LNCAP (cell line): Measurements from ENCODE around the gene DNMT3B.

Source experiments
- TF ChIP-seq, protein P1 (sequence below): fragments of 450-650 bp; IDR thresholded peaks from 2 replicates; pipeline ENCODE4 v1.5.1; 2017; ENCODE audit warnings: mild to moderate bottlenecking

DNMT3B gene

DNA sequence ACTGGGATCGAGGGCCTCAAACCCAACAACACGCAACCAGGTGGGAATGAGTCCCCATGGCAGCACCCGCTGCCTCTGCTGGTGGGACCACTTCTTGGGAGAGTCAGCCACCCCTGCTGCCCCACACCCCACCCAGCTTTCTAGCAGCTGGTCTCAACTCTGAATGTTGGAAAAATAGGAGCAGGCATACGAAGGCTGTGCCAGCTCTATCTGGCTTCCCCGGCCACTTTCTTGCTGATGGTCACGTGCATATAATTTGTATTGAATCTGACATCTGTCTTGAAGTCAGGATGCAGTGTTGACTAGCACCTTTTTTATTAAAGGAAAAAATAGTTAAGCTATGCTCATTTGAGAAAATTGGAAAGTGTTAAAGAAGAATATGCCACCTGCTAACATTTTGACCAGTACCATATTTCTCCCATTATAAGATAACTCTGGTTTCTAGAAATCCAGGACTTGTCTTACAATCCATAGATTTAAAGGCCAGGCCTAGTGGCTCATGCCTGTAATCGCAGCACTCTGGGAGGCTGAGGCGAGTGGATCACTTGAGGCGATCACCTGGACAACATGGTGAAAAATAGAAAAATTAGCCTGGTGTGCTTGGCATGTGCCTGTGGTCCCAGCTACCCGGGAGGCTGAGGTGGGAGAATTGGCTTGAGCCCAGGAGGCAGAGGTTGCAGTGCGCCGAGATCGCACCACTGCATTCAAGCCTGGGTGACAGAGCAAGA, 30.7 kb downstream of the DNMT3B start:
- TF ChIP-seq, protein P1, sequence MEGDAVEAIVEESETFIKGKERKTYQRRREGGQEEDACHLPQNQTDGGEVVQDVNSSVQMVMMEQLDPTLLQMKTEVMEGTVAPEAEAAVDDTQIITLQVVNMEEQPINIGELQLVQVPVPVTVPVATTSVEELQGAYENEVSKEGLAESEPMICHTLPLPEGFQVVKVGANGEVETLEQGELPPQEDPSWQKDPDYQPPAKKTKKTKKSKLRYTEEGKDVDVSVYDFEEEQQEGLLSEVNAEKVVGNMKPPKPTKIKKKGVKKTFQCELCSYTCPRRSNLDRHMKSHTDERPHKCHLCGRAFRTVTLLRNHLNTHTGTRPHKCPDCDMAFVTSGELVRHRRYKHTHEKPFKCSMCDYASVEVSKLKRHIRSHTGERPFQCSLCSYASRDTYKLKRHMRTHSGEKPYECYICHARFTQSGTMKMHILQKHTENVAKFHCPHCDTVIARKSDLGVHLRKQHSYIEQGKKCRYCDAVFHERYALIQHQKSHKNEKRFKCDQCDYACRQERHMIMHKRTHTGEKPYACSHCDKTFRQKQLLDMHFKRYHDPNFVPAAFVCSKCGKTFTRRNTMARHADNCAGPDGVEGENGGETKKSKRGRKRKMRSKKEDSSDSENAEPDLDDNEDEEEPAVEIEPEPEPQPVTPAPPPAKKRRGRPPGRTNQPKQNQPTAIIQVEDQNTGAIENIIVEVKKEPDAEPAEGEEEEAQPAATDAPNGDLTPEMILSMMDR: no peak

DNA sequence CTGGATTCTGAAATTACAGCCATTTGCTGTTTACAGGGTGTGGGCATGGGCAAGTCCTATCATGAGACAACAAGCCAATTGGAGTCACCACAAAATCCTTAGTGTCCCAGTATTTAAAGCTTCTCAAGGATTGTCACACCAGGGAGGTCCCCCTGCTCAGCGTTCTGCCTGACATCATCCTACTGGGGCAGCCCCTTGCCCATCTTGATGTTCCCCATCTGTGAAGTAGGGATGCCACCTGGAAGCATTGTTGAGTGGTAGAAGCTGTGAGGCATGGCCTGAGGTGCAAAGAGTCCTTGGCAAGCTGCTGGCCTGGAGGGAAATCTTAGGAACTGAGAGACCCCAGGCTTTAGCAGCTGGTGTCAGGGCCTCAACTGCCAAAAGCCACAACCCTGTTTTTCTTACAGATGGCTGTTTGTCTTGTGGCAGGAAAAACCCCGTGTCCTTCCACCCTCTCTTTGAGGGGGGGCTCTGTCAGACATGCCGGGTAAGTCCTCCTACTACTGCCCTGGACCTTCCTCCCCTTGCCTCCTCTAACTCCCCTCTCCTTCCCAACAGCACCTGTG, 34.3 kb downstream of the DNMT3B start:
- TF ChIP-seq, protein P1: no peak

- TF ChIP-seq, protein P1: no peak
Measured at GRCh38 chr20:32796981-32797451, 34.8 kb downstream of the DNMT3B start.

GRCh38 chr20:32798046-32798981, 36.1 kb downstream of the DNMT3B start:
- TF ChIP-seq, protein P1: no peak

DNA sequence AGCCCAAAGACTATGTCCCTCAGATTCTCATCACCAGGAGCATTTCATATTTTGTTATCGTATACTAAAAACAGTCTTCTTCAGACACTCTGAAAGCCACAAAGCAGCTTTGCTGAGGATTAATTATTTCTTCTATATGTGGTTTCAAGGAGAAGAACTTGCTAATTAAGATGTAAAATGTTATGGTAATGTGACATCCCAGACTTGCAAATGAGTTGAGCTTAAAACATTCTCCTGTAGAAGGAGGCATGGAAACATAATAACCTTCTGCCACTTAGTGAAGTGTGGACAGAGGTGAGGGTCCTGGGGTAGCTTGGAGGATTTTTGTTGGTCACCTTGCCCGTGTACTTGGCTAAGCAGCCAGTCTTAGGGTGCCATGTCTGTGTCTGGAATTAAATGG, 40.9 kb downstream of the DNMT3B start:
- TF ChIP-seq, protein P1: no peak

GRCh38 chr20:32804022-32804715, 42.0 kb downstream of the DNMT3B start:
- TF ChIP-seq, protein P1: no peak

- TF ChIP-seq, protein P1: no peak
Measured at GRCh38 chr20:32804817-32805216, 42.6 kb downstream of the DNMT3B start.
